Coronary artery (tissue), 2 donors: ENCODE measurements around the gene ATE1.

ENCODE experiments used
- DNase-seq: peaks from one replicate; pipeline ENCODE4 v3.0.0-alpha.2; 2017; ENCODE audit warnings: low spot score
- H3K27ac ChIP-seq, 2 donors: fragments of 200-600 bp; sonication (generic); one replicate each; pipeline ENCODE4 v1.5.1; 2016 to 2019
- H3K4me3 ChIP-seq: fragments of 200-600 bp; sonication (generic); 2 replicates; pipeline ENCODE4 v1.5.1; 2016; ENCODE audit warnings: mild to moderate bottlenecking, moderate library complexity
- CTCF ChIP-seq: fragments of 200-600 bp; sonication (generic); IDR thresholded peaks from one replicate; pipeline ENCODE4 v1.5.1; 2019; ENCODE audit warnings: antibody characterized with exemption

ATE1 gene

DNA sequence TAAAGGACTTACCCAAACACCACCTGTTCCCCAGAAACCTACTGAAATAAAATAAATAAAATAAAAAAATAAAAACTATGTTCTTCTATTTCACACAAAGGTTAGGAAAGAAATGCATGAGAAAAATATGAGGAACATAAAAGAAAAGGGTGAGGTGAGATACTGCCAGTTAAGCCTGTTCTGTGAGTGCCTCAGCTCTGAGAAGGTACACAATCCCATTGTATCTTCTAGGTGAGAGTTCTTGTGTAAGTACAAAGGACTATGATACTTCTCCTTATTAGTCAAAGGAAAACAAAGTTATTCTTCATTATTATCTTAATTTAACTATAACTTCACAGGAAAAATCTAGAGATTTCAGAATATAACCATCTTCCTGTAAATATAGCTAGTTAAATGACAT is 86.0 kb downstream of the ATE1 start:
- TF ChIP-seq CTCF = no peak
- H3K27ac ChIP-seq = no peak overlapping the region
- DNase-seq = no peak
- H3K4me3 ChIP-seq = no peak overlapping the region

DNA sequence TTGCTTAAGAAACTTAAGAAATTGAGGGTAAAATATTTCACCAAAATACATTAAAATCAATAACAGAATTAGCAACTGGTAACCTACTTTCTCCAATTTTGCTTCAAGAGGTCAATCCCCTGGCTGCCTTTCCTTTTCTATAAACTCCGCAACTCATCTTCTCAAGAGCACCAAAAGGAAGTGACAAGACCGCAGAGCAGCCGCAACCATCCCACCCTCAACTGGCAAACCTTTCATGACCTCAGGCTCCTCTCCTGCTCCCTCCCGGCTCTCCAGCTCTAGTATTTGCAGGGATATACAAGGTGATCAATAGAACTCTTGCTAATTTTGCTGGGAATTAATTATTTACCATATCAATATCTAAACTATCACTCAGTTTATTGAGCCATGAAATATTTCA is 88.9 kb downstream of the ATE1 start:
- no peak for TF ChIP-seq CTCF
- DNase-seq = no peak
- no peak overlapping the region for H3K27ac ChIP-seq
- H3K4me3 ChIP-seq = no peak overlapping the region

GRCh38 chr10:121838149-121838548 is 89.7 kb downstream of the ATE1 start:
- no peak for TF ChIP-seq CTCF
- no peak for DNase-seq
- no peak overlapping the region for H3K27ac ChIP-seq
- H3K4me3 ChIP-seq = no peak overlapping the region

GRCh38 chr10:121836171-121836570 is 91.7 kb downstream of the ATE1 start:
- no peak for DNase-seq
- Histone ChIP-seq H3K4me3 (no peak overlapping the region), H3K27ac (no peak overlapping the region)
- TF ChIP-seq CTCF = no peak

- H3K27ac ChIP-seq = no peak overlapping the region
- no peak overlapping the region for H3K4me3 ChIP-seq
- no peak for DNase-seq
- TF ChIP-seq CTCF = no peak
Observed at GRCh38 chr10:121835376-121835775, 92.5 kb downstream of the ATE1 start.

GRCh38 chr10:121834757-121835156 is 93.1 kb downstream of the ATE1 start:
- DNase-seq = no peak
- H3K27ac ChIP-seq = no peak overlapping the region
- no peak overlapping the region for H3K4me3 ChIP-seq
- no peak for TF ChIP-seq CTCF

DNA sequence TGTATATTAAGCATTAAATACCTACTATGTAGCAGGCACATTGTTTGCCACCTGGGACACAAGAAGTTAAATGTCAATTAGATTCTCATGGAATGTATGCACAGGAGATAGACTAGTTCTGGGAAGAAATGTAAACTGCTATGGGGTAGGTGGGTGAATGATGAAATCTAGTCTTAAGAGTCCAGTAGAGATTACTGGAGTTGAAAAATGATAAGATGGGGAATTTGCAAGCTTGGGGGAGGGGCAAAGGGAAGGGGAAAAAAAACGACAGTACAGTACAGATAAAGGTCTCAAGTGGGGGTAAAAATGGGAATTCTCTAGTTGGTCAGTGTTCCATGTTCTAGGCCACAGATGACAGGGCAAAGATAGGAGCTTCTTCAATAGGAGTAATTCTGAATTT is 94.4 kb downstream of the ATE1 start:
- H3K4me3 ChIP-seq = no peak overlapping the region
- no peak overlapping the region for H3K27ac ChIP-seq
- TF ChIP-seq CTCF = no peak
- DNase-seq = no peak
